NT2/D1 (cell line): ENCODE results near the gene XRCC4.

Source experiments
- SUZ12 ChIP-seq: IDR thresholded peaks from 2 replicates; pipeline ENCODE4 v1.6.1; 2011; ENCODE audit not compliant: insufficient read length, insufficient read depth; ENCODE audit errors: extremely low read depth
- YY1 ChIP-seq: IDR thresholded peaks from 2 replicates; pipeline ENCODE4 v1.6.1; 2011; ENCODE audit not compliant: insufficient read length, insufficient read depth
- ZNF274 ChIP-seq: IDR thresholded peaks from 2 replicates; pipeline ENCODE4 v1.6.1; 2011; ENCODE audit warnings: mild to moderate bottlenecking, low read depth, low read length

DNA sequence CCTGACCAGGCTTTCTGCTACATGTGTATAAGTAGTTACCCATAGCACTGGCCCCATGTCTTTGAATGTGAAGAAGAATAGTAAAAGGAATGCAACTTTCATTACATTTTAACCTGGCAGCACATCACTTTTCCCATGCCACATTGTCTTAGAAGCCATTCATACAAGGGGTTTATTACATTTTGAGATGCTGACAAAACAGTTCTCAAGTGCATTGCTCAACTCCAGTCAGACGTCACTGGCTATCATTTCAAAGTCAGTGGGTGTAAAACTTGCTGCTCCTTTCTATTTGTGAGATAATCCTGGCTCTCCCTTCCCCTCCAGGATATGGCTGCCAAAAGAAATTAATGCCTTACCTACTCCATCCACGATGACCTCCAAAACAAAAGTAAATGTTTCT, 297.2 kb downstream of the XRCC4 start:
- no peak for TF ChIP-seq ZNF274
- no peak for TF ChIP-seq YY1
- no peak for TF ChIP-seq SUZ12
